Naive thymus-derived CD4-positive, alpha-beta T cell (primary cell): Measurements from ENCODE around the gene CNBP. TPM values are rescaled to one million over a fixed set of nuclear protein-coding genes. Genes with fewer than 3 reads are reported as not detected.

Experiments used
- ATAC-seq: fragments of 150-1000 bp; cut with Tn5 transposase; 2 replicates; pipeline ENCODE4 v1.10.0; 2021; ENCODE audit warnings: mild to moderate bottlenecking, moderate library complexity
- CTCF ChIA-PET: fragments of 350-600 bp; sonication (Branson Sonifier 250); formaldehyde crosslinking; loops from one replicate; lab custom pipeline; 2021; ENCODE audit warnings: antibody characterized with exemption; lab: Charles Lee
- POLR2A ChIA-PET: fragments of 350-600 bp; sonication (Branson Sonifier 250); formaldehyde crosslinking; loops from one replicate; lab custom pipeline; 2021; ENCODE audit warnings: antibody characterized with exemption, inconsistent platforms; lab: Charles Lee
- DNase-seq, 9 donors: peaks; one replicate each; pipeline versions ENCODE4 v3.0.0 to v3.0.0-alpha.2; 2020 to 2022; ENCODE audit warnings: mixed read lengths in 1 of 9
- H3K27ac ChIP-seq: one replicate; pipeline ENCODE4 v1.7.0; 2013; ENCODE audit warnings: mild to moderate bottlenecking, low read depth, low read length, moderate library complexity
- H3K27me3 ChIP-seq, 2 donors: one replicate each; pipeline ENCODE4 v1.7.0; 2013; ENCODE audit warnings: low read length in 2 of 2, mild to moderate bottlenecking in 2 of 2, moderate library complexity in 2 of 2; ENCODE audit not compliant: control insufficient read depth in 2 of 2, insufficient read depth in 2 of 2
- H3K36me3 ChIP-seq, 3 experiments: 1 replicate in 2 of 3; 2 replicates in 1 of 3; pipeline ENCODE4 v1.7.0; 2013; ENCODE audit warnings: low read length in 3 of 3, mild to moderate bottlenecking in 3 of 3, moderate library complexity in 1 of 3; ENCODE audit not compliant: insufficient read depth in 3 of 3, control insufficient read depth in 2 of 3
- H3K4me1 ChIP-seq, 2 donors: one replicate each; pipeline ENCODE4 v1.7.0; 2013; ENCODE audit warnings: low read length in 2 of 2, mild to moderate bottlenecking in 2 of 2, moderate library complexity in 1 of 2; ENCODE audit not compliant: control insufficient read depth in 2 of 2, insufficient read depth in 2 of 2
- H3K4me3 ChIP-seq: 2 replicates; pipeline ENCODE4 v1.7.0; 2013; ENCODE audit warnings: mild to moderate bottlenecking, low read length
- H3K9me3 ChIP-seq, 3 experiments: 1 replicate in 2 of 3; 2 replicates in 1 of 3; pipeline ENCODE4 v1.7.0; 2013; ENCODE audit warnings: low read length in 3 of 3; ENCODE audit not compliant: control insufficient read depth in 2 of 3
- H3K27ac Mint-ChIP-seq, 9 donors: one replicate each; pipeline ENCODE4 v1.8.0; 2020 to 2022; ENCODE audit warnings: mixed read lengths in 9 of 9, mild to moderate bottlenecking in 8 of 9, moderate library complexity in 5 of 9, inconsistent platforms in 2 of 9
- H3K27me3 Mint-ChIP-seq, 5 donors: one replicate each; pipeline ENCODE4 v1.8.0; 2021 to 2022; ENCODE audit warnings: mixed read lengths in 5 of 5, mild to moderate bottlenecking in 1 of 5
- H3K36me3 Mint-ChIP-seq, 5 donors: one replicate each; pipeline ENCODE4 v1.8.0; 2020 to 2022; ENCODE audit warnings: mixed read lengths in 5 of 5, mild to moderate bottlenecking in 3 of 5, inconsistent platforms in 1 of 5
- H3K4me1 Mint-ChIP-seq, 7 donors: one replicate each; pipeline ENCODE4 v1.8.0; 2020 to 2022; ENCODE audit warnings: mixed read lengths in 7 of 7, mild to moderate bottlenecking in 3 of 7, inconsistent platforms in 1 of 7
- H3K4me3 Mint-ChIP-seq, 10 donors: one replicate each; pipeline ENCODE4 v1.8.0; 2020 to 2022; ENCODE audit warnings: mild to moderate bottlenecking in 10 of 10, mixed read lengths in 10 of 10, moderate library complexity in 6 of 10, inconsistent platforms in 2 of 10
- H3K9me3 Mint-ChIP-seq, 11 donors: one replicate each; pipeline ENCODE4 v1.8.0; 2020 to 2022; ENCODE audit warnings: mixed read lengths in 11 of 11, mild to moderate bottlenecking in 4 of 11, inconsistent platforms in 1 of 11, moderate library complexity in 1 of 11
- intact Hi-C, 2 donors: fragments of 100-400 bp; cut with micrococcal nuclease; formaldehyde crosslinking; loops; one replicate each; pipeline ENCODE4 v1.15.1; 2023
- polyA plus RNA-seq, 2 donors: library from polyadenylated mRNA; unstranded; fragments of 300-500 nt; fragmentation: Illumina TruSeq; gene quantifications; one replicate each; pipeline ENCODE4 v1.2.3, GENCODE V29; 2021
- total RNA-seq, 6 experiments: library from RNA in 5 of 6; stranded (reverse) in 5 of 6; gene quantifications; 1 replicate in 5 of 6; 2 replicates in 1 of 6; pipeline ENCODE4 v1.2.3 and lab custom pipeline; 2021 to 2026

Gene CNBP
- total RNA-seq (100 to 1,000 TPM; 259 to 366 (median 327) TPM), polyA plus RNA-seq (1,000 to 10,000 TPM in 1 of 2 donors, 100 to 1,000 TPM in 1; 935 to 1,159 TPM), total RNA-seq (lab: John Stamatoyannopoulos, UW) (245 reads per million, percentile 95 among the genes with 10 or more reads in this experiment)

- H3K4me3 ChIP-seq = peak within 1 kb of the TSS; percentile 74
- POLR2A ChIA-PET = interaction anchor here (0.6 to 4.9 kb wide), 23 partner anchors 8 to 707 kb away, joined by 3 to 106 read pairs (median 4); partner anchors contain the start of genes CFAP92, COPG1 and RAB43
Observed at GRCh38 chr3:129183569-129184395, at the start of gene CNBP. CNBP (minus strand) TSS chr3:129183896; CDS start chr3:129171757, 12,139 bp downstream.

GRCh38 chr3:129231331-129232119 is 47.8 kb upstream of the CNBP start:
- Histone ChIP-seq H3K36me3 (no peaks in the 10 kb centered on the region), H3K27me3 (no peaks in the 10 kb centered on the region), H3K9me3 (no peaks in the 10 kb centered on the region), H3K27ac (no peak overlapping the region), H3K4me1 (no peaks in the 10 kb centered on the region), H3K4me3 (no peak overlapping the region)
- peaks cover 0 to 11% (median 0%) of the 10 kb centered on the region in 5 donors for H3K36me3 Mint-ChIP-seq
- H3K9me3 Mint-ChIP-seq = no peaks in the 10 kb centered on the region
- ChIA-PET POLR2A (no interaction called here), CTCF (interaction anchor here (0.7 kb wide), 1 partner anchor 612 kb away, joined by 6 read pairs; no protein-coding TSS in a partner anchor)
- peak overlapping the region in 1 of 9 donors; percentile 78 for H3K27ac Mint-ChIP-seq
- H3K4me3 Mint-ChIP-seq = peak overlapping the region in 1 of 10 donors; percentile 73
- intact Hi-C loops = no loop called here
- ATAC-seq (no peak), DNase-seq (no peak)
- H3K27me3 Mint-ChIP-seq = peaks cover 0 to 4% (median 0%) of the 10 kb centered on the region in 5 donors
- peaks cover 14 to 76% (median 29%) of the 10 kb centered on the region in 7 donors for H3K4me1 Mint-ChIP-seq

More at GRCh38 chr3:129183569-129184395, at the start of gene CNBP:
- H3K4me1 ChIP-seq = peaks cover 18 to 27% of the 10 kb centered on the region in 2 donors
- H3K36me3 ChIP-seq = peaks cover 0 to 16% (median 4%) of the 10 kb centered on the region in 3 experiments
- H3K27ac Mint-ChIP-seq = peak within 1 kb of the TSS; percentile 91 to 99 (median 97)
- H3K9me3 ChIP-seq = no peaks in the 10 kb centered on the region
- no peaks in the 10 kb centered on the region for H3K27me3 ChIP-seq
- H3K9me3 Mint-ChIP-seq = no peaks in the 10 kb centered on the region
- peaks cover 0 to 27% (median 23%) of the 10 kb centered on the region in 5 donors for H3K36me3 Mint-ChIP-seq
- CTCF ChIA-PET = interaction anchor here (0.7 to 1.6 kb wide), 2 partner anchors 22 to 66 kb away, joined by 3 to 8 read pairs; partner anchors contain the start of gene COPG1
- no peaks in the 10 kb centered on the region for H3K27me3 Mint-ChIP-seq
- H3K4me1 Mint-ChIP-seq = peaks cover 32 to 48% (median 42%) of the 10 kb centered on the region in 7 donors
- H3K27ac ChIP-seq = peak within 1 kb of the TSS; percentile 100
- intact Hi-C loops = loop anchor here (1.0 to 10.0 kb wide), 19 partner anchors 22 to 1129 kb away; partner anchors contain the start of genes COPG1 (in 2 of the 2), HMCES (in 2 of the 2), IFT122 (in 2 of the 2) and ISY1 (in 2 of the 2)
- H3K4me3 Mint-ChIP-seq = peak within 1 kb of the TSS; percentile 93 to 99 (median 96)
- DNase-seq (peak; percentile 90 to 96 (median 94)), ATAC-seq (peak; percentile 100)

GRCh38 chr3:129230311-129231019 is 46.8 kb upstream of the CNBP start:
- intact Hi-C loops = loop anchor here in 1 of 2 donors (1.0 kb wide), 1 partner anchor 9 kb away; no protein-coding TSS in a partner anchor
- H3K27ac ChIP-seq = no peak overlapping the region
- peak in 1 of 9 donors; percentile 42 for DNase-seq
- peaks cover 0 to 4% of the 10 kb centered on the region in 2 donors for H3K4me1 ChIP-seq
- H3K27me3 ChIP-seq = no peaks in the 10 kb centered on the region
- no peaks in the 10 kb centered on the region for H3K36me3 ChIP-seq
- H3K4me3 ChIP-seq = no peak overlapping the region
- POLR2A ChIA-PET = no interaction called here
- H3K27me3 Mint-ChIP-seq = peaks cover 0 to 4% (median 0%) of the 10 kb centered on the region in 5 donors
- peak; percentile 71 for ATAC-seq
- peak overlapping the region in 1 of 10 donors; percentile 81 for H3K4me3 Mint-ChIP-seq
- H3K9me3 Mint-ChIP-seq = no peaks in the 10 kb centered on the region
- peaks cover 14 to 78% (median 35%) of the 10 kb centered on the region in 7 donors for H3K4me1 Mint-ChIP-seq
- CTCF ChIA-PET = no interaction called here
- peaks cover 0 to 6% (median 0%) of the 10 kb centered on the region in 5 donors for H3K36me3 Mint-ChIP-seq
- H3K27ac Mint-ChIP-seq = peak overlapping the region in 1 of 9 donors; percentile 92
- no peaks in the 10 kb centered on the region for H3K9me3 ChIP-seq

- ATAC-seq (no peak), DNase-seq (no peak)
- ChIA-PET POLR2A (interaction anchor here (0.6 kb wide), 1 partner anchor 83 kb away, joined by 3 read pairs; no protein-coding TSS in a partner anchor), CTCF (interaction anchor here (0.5 kb wide), 1 partner anchor 258 kb away, joined by 5 read pairs; no protein-coding TSS in a partner anchor)
- intact Hi-C loops = no loop called here
- Histone ChIP-seq H3K27me3 (no peaks in the 10 kb centered on the region), H3K4me3 (no peak overlapping the region), H3K36me3 (no peaks in the 10 kb centered on the region), H3K9me3 (no peaks in the 10 kb centered on the region), H3K4me1 (peaks cover 0 to 11% of the 10 kb centered on the region in 2 donors), H3K27ac (no peak overlapping the region)
- H3K27me3 Mint-ChIP-seq = peaks cover 0 to 4% (median 0%) of the 10 kb centered on the region in 5 donors
- H3K9me3 Mint-ChIP-seq = no peaks in the 10 kb centered on the region
- H3K4me1 Mint-ChIP-seq = peaks cover 19 to 70% (median 44%) of the 10 kb centered on the region in 7 donors
- peaks cover 0 to 5% (median 0%) of the 10 kb centered on the region in 5 donors for H3K36me3 Mint-ChIP-seq
- H3K27ac Mint-ChIP-seq = peak overlapping the region in 3 of 9 donors; percentile 55 to 92 (median 56)
- peak overlapping the region in 1 of 10 donors; percentile 31 for H3K4me3 Mint-ChIP-seq
Observed at GRCh38 chr3:129228891-129229585, 45.3 kb upstream of the CNBP start.

- H3K27ac ChIP-seq = no peak overlapping the region
- POLR2A ChIA-PET = interaction anchor here (1.7 kb wide), 1 partner anchor 90 kb away, joined by 4 read pairs; a partner anchor contains a TSS
- no peaks in the 10 kb centered on the region for H3K27me3 Mint-ChIP-seq
- H3K36me3 ChIP-seq = no peaks in the 10 kb centered on the region
- CTCF ChIA-PET = interaction anchor here (0.6 to 0.7 kb wide), 3 partner anchors 131 to 413 kb away, joined by 3 to 4 read pairs (median 4); no protein-coding TSS in a partner anchor
- H3K27ac Mint-ChIP-seq = peak overlapping the region in 5 of 9 donors; percentile 12 to 78 (median 40)
- peaks cover 12 to 60% (median 38%) of the 10 kb centered on the region in 7 donors for H3K4me1 Mint-ChIP-seq
- no peaks in the 10 kb centered on the region for H3K27me3 ChIP-seq
- no peaks in the 10 kb centered on the region for H3K9me3 Mint-ChIP-seq
- H3K4me1 ChIP-seq = peaks cover 0 to 11% of the 10 kb centered on the region in 2 donors
- no peaks in the 10 kb centered on the region for H3K9me3 ChIP-seq
- ATAC-seq (peak; percentile 47), DNase-seq (no peak)
- H3K4me3 Mint-ChIP-seq = peak overlapping the region in 1 of 10 donors; percentile 63
- intact Hi-C loops = no loop called here
- H3K4me3 ChIP-seq = no peak overlapping the region
- no peaks in the 10 kb centered on the region for H3K36me3 Mint-ChIP-seq
Observed at GRCh38 chr3:129226374-129226773, 42.7 kb upstream of the CNBP start.
